Activated naive CD8-positive, alpha-beta T cell treated with anti-CD3 and anti-CD28 coated beads, Interleukin-2, amount 10 ng/mL, durations not matched to agents 7 days and 5 days (primary cell): ENCODE results near the gene MMRN2. TPM values are rescaled to one million over a fixed set of nuclear protein-coding genes. Genes with fewer than 3 reads are reported as not detected.
"Not testable (repeated sequence)": the region's sequence is repeated elsewhere in the genome, so short reads cannot be mapped to it uniquely, and the experiment has no call there.

ENCODE experiments used
- ATAC-seq: fragments of 150-1000 bp; cut with Tn5 transposase; one replicate; pipeline ENCODE4 v1.10.0; 2021; ENCODE audit warnings: low read depth, moderate library complexity
- POLR2A ChIA-PET: fragments of 350-600 bp; sonication (Branson Sonifier 250); formaldehyde crosslinking; loops from one replicate; lab custom pipeline; 2021; ENCODE audit warnings: antibody characterized with exemption; lab: Charles Lee
- DNase-seq: peaks from one replicate; pipeline ENCODE4 v3.0.0; 2021
- H3K27ac Mint-ChIP-seq: one replicate; pipeline ENCODE4 v1.8.0; 2022; ENCODE audit warnings: mild to moderate bottlenecking, mixed read lengths
- H3K27me3 Mint-ChIP-seq: one replicate; pipeline ENCODE4 v1.8.0; 2022; ENCODE audit warnings: mild to moderate bottlenecking, moderate library complexity, mixed read lengths
- H3K36me3 Mint-ChIP-seq: one replicate; pipeline ENCODE4 v1.8.0; 2021; ENCODE audit warnings: mild to moderate bottlenecking, mixed read lengths
- H3K4me1 Mint-ChIP-seq: one replicate; pipeline ENCODE4 v1.8.0; 2021; ENCODE audit warnings: mixed read lengths
- H3K4me3 Mint-ChIP-seq: one replicate; pipeline ENCODE4 v1.8.0; 2022; ENCODE audit warnings: mild to moderate bottlenecking, moderate library complexity, mixed read lengths
- H3K9me3 Mint-ChIP-seq: one replicate; pipeline ENCODE4 v1.8.0; 2021; ENCODE audit warnings: mixed read lengths
- total RNA-seq, 2 experiments: library from RNA; stranded (reverse); gene quantifications; one replicate each; pipeline ENCODE4 v1.2.3, GENCODE V29; 2021

MMRN2 gene, protein sequence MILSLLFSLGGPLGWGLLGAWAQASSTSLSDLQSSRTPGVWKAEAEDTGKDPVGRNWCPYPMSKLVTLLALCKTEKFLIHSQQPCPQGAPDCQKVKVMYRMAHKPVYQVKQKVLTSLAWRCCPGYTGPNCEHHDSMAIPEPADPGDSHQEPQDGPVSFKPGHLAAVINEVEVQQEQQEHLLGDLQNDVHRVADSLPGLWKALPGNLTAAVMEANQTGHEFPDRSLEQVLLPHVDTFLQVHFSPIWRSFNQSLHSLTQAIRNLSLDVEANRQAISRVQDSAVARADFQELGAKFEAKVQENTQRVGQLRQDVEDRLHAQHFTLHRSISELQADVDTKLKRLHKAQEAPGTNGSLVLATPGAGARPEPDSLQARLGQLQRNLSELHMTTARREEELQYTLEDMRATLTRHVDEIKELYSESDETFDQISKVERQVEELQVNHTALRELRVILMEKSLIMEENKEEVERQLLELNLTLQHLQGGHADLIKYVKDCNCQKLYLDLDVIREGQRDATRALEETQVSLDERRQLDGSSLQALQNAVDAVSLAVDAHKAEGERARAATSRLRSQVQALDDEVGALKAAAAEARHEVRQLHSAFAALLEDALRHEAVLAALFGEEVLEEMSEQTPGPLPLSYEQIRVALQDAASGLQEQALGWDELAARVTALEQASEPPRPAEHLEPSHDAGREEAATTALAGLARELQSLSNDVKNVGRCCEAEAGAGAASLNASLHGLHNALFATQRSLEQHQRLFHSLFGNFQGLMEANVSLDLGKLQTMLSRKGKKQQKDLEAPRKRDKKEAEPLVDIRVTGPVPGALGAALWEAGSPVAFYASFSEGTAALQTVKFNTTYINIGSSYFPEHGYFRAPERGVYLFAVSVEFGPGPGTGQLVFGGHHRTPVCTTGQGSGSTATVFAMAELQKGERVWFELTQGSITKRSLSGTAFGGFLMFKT
- total RNA-seq = not detected

DNA sequence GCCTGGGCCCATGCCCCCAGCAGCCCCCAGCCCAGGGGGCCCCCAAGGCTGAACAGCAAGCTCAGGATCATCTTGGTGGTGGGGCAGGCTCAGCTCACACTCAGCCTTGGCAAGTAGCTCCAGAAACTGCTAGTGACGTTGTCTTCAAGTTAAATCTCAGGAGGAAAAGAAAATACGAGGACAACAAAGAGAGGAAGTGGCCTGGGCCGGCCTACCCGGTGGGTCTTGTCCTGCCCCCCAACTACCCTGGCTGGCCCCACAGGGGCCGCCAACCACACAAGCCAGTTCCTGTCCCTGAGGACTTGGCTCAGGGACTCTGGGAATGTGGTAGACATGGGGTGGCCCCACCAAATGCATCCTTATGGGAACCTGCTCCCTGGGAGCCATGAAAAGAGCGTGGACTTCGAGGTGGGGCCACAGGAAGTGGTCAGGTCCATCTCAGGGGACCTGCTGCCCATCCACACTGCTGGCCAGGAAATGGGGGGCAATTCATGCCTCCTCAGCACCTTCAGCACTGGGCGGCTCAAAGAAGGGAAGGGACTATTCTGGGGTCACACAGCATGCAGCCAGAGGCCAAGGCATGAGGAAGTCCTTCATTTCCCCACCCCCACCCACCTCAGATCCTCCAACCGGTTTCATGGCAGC lies at the start of gene MMRN2:
Gene MMRN2, minus strand, starts transcription at position 145 of the 645 bp plus-strand sequence. Its CDS starts 74 bp downstream, at position 71.
- Mint-ChIP-seq H3K9me3 (peaks cover 3% of the 10 kb centered on the region), H3K4me3 (no peak within 1 kb of the TSS), H3K27me3 (no peaks in the 10 kb centered on the region), H3K36me3 (no peaks in the 10 kb centered on the region), H3K4me1 (no peaks in the 10 kb centered on the region), H3K27ac (no peak within 1 kb of the TSS)
- POLR2A ChIA-PET = no interaction called here
- DNase-seq (no peak), ATAC-seq (no peak)

DNA sequence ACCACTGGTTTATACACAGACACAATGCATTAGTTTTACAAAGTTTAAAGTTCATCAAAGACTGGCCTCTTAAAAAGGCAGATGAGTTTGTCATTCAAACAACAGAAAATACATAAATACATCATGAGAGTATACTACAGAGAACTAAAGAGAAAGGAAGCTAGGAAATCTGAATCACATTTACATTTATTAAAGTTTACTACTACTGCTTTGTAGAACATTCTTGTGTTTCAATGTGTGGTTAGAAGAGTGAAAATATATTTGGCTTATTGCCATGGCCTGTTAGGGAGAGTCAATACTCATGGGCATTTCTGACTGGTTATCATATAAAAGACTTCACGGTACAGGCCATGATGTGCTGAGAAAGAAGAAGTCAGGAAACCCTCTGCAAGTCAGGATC lies 49.7 kb upstream of the MMRN2 start:
- POLR2A ChIA-PET, H3K27me3 Mint-ChIP-seq, H3K27ac Mint-ChIP-seq: not testable (repeated sequence)

DNA sequence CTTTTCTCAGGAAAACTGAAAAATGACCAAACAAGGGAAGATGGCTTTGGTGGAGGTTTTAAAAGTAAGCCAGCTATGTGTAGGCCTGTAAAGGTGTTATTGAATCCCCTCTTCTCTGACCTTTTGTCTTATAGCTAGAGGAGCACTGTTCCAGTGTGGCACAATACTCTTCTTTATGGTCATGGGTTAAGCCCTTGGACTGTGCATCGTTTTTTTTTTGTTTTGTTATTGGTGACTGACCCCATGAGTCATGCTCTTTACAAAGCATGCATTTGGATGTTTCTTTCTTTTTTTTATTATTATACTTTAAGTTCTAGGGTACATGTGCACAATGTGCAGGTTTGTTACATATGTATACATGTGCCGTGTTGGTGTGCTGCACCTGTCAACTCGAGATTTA lies 43.1 kb upstream of the MMRN2 start:
- ATAC-seq (no peak), DNase-seq (no peak)
- POLR2A ChIA-PET = no interaction called here
- Mint-ChIP-seq H3K27ac (no peak overlapping the region), H3K4me1 (no peaks in the 10 kb centered on the region), H3K27me3 (peaks cover 5% of the 10 kb centered on the region), H3K9me3 (no peaks in the 10 kb centered on the region), H3K4me3 (no peak overlapping the region), H3K36me3 (no peaks in the 10 kb centered on the region)

More for the DNA sequence above, 49.7 kb upstream of the MMRN2 start:
- H3K9me3 Mint-ChIP-seq, ATAC-seq, H3K4me3 Mint-ChIP-seq, H3K36me3 Mint-ChIP-seq, H3K4me1 Mint-ChIP-seq, DNase-seq: not testable (repeated sequence)

DNA sequence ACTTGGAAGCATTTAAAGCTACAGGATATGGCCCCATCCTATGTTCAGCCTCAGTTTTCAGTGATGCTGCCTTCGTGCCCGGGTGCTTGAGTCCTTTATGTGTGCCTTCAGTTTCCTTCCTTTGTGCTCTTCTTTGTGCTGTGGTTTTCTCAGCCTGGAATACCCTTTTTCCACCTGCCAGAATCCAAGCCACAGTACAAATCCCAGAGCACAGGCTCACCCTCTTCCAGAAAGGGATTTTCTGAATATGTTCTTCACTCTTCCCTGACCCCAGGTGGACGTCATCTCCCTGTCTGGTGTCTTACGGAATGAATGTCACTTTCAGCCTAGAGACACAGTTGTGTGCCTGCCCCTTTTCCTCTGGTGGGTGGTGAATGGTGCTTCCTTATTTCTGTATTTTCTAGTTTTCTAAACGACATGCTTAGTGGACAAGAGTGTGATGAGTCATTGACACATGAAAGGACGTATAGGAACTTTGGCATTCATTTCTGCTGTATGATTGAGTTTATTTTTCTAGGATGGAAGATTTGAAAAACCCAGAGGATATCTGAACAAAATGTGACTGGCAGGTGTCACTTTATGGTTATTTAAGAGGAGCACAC lies 42.5 kb upstream of the MMRN2 start:
- ATAC-seq, POLR2A ChIA-PET, DNase-seq, H3K27me3 Mint-ChIP-seq, H3K9me3 Mint-ChIP-seq, H3K4me3 Mint-ChIP-seq, H3K27ac Mint-ChIP-seq, H3K4me1 Mint-ChIP-seq, H3K36me3 Mint-ChIP-seq: not testable (repeated sequence)

DNA sequence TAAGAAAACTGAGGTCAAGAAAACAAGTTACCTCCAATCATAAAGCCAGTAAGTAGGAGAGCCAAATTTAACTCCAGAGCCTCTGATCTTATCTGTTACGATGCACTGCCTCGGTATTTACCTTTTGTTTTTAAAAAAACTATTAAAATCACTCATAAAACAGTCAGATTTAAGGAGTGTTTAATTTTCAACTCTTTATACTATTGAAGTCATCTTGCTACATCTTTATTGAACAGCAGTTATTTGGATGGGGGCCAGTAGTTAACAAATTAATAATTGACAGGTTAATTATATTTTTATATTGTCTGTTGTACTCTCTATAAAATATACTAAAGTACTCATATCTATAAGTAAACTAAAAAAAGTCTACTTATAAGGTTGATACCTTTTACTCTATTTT lies 35.5 kb upstream of the MMRN2 start:
- ATAC-seq (no peak), DNase-seq (no peak)
- Mint-ChIP-seq H3K27me3 (peaks cover 27% of the 10 kb centered on the region), H3K9me3 (no peaks in the 10 kb centered on the region), H3K4me1 (no peaks in the 10 kb centered on the region), H3K4me3 (no peak overlapping the region), H3K27ac (no peak overlapping the region), H3K36me3 (no peaks in the 10 kb centered on the region)
- POLR2A ChIA-PET = no interaction called here

DNA sequence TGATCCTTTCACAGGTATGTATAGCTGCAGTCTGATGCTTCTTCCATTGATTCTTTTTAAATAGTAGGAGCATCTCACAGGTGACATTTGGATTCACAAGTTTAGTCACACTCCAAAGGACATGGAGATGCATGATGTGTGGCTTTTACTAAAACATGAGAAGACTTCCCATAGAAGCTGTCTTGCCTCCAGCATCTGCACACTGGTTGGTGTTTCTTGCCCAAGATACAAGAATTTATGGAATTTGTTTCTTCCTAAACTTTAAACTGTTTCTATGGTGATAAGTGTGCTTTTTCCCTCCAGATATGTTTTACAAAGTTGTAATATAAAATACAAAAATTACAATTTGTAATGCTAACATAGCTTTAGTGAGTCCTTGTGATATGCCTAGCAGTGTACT lies 35.0 kb upstream of the MMRN2 start:
- no peak for ATAC-seq
- H3K4me1 Mint-ChIP-seq = no peaks in the 10 kb centered on the region
- peaks cover 24% of the 10 kb centered on the region for H3K27me3 Mint-ChIP-seq
- no peak for DNase-seq
- no peaks in the 10 kb centered on the region for H3K36me3 Mint-ChIP-seq
- POLR2A ChIA-PET = no interaction called here
- no peak overlapping the region for H3K4me3 Mint-ChIP-seq
- no peaks in the 10 kb centered on the region for H3K9me3 Mint-ChIP-seq
- no peak overlapping the region for H3K27ac Mint-ChIP-seq

DNA sequence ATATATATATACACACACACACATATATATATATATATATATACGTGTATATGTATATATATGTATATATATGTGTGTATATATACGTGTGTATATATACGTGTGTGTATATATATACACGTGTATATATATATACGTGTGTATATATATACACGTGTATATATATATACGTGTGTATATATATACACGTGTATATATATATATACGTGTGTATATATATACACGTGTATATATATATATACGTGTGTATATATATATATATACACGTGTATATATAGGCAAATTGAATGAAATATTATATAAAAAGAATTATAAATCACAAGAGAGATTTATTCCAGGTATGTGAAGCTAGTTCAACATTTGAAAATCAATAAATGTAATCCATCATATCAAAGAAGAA lies 33.9 kb upstream of the MMRN2 start:
- H3K4me3 Mint-ChIP-seq, H3K27ac Mint-ChIP-seq, ATAC-seq, H3K4me1 Mint-ChIP-seq, DNase-seq, POLR2A ChIA-PET, H3K9me3 Mint-ChIP-seq, H3K36me3 Mint-ChIP-seq: not testable (repeated sequence)
- H3K27me3 Mint-ChIP-seq = peaks cover 22% of the 10 kb centered on the region

DNA sequence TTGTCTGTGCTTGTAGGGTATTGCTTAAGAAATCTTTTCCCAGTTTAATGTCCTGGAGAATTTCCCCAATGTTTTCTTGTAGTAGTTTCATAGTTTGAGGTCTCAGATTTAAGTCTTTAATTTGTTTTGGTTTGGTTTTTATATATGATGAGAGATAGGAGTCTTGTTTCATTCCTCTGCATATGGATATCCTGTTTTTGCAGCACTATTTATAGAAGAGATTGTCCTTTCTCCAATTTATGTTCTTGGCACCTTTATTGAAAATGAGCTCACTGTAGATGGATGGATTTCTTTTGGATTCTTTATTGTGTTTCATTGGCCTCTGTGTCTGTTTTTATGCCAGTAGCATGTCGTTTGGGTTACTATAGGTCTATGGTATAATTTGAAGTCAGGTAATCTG lies 31.1 kb upstream of the MMRN2 start:
- ATAC-seq = no peak
- no peak for DNase-seq
- Mint-ChIP-seq H3K9me3 (no peaks in the 10 kb centered on the region), H3K27me3 (peaks cover 20% of the 10 kb centered on the region), H3K4me3 (no peak overlapping the region), H3K27ac (no peak overlapping the region), H3K36me3 (no peaks in the 10 kb centered on the region), H3K4me1 (no peaks in the 10 kb centered on the region)
- POLR2A ChIA-PET = no interaction called here

DNA sequence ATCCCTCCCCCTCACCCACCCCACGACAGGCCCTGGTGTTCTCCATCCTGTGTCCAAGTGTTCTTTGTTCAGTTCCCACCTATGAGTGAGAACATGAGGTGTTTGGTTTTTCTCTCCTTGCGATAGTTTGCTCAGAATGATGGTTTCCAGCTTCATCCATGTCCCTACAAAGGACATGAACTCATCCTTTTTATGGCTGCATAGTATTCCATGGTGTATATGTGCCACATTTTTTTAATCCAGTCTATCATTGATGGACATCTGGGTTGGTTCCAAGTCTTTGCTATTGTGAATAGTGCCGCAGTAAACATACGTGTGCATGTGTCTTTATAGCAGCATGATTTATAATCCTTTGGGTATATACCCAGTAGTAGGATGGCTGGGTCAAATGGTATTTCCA lies 27.1 kb upstream of the MMRN2 start:
- POLR2A ChIA-PET, H3K36me3 Mint-ChIP-seq, H3K27ac Mint-ChIP-seq, H3K4me3 Mint-ChIP-seq, H3K9me3 Mint-ChIP-seq, DNase-seq, ATAC-seq, H3K4me1 Mint-ChIP-seq: not testable (repeated sequence)
- peaks cover 26% of the 10 kb centered on the region for H3K27me3 Mint-ChIP-seq

DNA sequence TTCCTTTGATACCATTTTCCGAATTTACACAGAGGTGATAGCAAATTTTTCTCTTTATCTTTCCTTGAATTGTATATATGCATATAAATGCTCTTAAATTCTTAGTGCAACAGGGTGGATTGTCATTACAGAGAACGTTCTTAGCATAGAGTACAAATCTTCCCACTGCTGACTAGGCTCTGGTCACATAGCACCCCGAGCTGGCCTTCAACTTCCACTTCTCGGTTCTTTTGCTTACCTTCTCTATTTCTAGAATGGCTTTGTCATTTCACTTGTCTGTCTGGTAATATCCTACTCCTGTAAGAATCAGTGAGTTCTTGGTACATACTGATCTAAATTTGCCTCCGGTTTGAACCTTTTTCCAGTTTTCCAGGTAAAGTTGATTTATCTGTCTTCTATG lies 24.3 kb upstream of the MMRN2 start:
- no peak for DNase-seq
- Mint-ChIP-seq H3K4me1 (no peaks in the 10 kb centered on the region), H3K27me3 (peaks cover 21% of the 10 kb centered on the region), H3K4me3 (no peak overlapping the region), H3K27ac (no peak overlapping the region), H3K9me3 (no peaks in the 10 kb centered on the region), H3K36me3 (no peaks in the 10 kb centered on the region)
- no peak for ATAC-seq
- POLR2A ChIA-PET = no interaction called here

DNA sequence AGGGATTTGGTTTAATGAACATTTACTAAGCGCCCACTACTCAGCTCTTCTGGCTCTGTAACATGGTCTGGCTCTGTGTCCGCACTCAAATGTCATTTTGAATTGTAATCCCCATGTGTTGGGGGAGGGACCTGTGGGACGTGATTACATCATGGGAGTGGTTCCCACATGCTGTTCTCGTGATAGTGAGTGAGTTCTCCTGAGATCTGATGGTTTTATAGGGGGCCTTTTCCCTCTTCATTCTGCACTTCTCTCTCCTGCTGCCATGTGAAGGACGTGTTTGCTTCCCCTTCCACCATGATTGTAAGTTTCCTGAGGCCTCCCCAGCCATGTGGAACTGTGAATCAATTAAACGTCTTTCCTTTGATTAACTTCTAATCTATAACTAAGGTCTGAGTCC lies 23.6 kb upstream of the MMRN2 start:
- POLR2A ChIA-PET, H3K27ac Mint-ChIP-seq, H3K36me3 Mint-ChIP-seq, H3K4me3 Mint-ChIP-seq, DNase-seq, ATAC-seq, H3K9me3 Mint-ChIP-seq, H3K4me1 Mint-ChIP-seq: not testable (repeated sequence)
- H3K27me3 Mint-ChIP-seq = peaks cover 21% of the 10 kb centered on the region

DNA sequence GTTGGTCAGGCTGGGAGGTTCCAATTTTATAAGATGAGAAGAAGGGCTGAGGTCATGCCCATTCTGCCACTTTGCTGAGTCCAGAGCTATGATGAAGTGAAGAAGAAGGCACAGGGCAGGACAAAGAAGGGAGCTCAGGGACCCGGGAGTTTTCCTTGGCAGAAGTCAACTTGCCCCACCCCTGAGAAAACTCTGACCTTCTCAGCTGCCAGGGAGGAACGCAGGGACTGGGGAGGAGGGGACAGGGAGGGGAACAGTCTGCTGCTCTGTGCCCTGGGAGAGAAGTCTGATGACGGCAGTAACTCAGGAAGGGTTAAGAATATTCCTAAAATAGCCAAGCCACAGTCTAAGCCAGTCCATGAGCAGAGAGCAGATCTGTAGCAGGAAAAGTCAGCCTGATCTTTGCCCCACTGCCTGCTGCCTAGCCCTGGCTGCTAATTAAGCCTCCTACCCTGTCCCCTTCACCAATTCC lies 22.6 kb upstream of the MMRN2 start:
- ATAC-seq = no peak
- H3K9me3 Mint-ChIP-seq = no peaks in the 10 kb centered on the region
- POLR2A ChIA-PET = no interaction called here
- DNase-seq = no peak
- no peak overlapping the region for H3K4me3 Mint-ChIP-seq
- peaks cover 21% of the 10 kb centered on the region for H3K27me3 Mint-ChIP-seq
- no peaks in the 10 kb centered on the region for H3K4me1 Mint-ChIP-seq
- no peak overlapping the region for H3K27ac Mint-ChIP-seq
- H3K36me3 Mint-ChIP-seq = no peaks in the 10 kb centered on the region

DNA sequence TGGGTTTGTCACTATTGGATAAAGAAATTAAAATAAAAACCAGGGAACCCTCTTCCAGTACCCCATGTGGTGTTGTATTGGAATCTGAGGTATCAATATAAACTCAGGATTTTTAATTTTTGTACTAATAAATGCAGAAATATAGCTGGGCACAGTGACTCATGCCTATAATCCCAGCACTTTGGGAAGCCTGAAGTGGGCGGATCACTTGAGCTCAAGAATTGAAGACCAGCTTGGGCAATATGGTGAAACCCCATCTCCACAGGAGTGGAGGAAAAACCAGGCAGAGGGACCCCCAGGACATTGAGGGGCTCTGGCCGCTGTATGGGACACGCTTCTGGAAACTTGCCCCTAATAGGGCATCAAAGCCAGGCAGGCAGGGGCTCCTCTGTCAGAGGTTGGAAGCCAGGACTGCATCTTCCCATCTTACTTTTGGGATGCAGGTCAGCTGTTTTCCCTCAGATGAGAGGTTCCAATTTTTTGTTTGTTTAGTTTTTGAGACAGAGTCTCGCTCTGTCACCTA lies 21.9 kb upstream of the MMRN2 start:
- no peaks in the 10 kb centered on the region for H3K4me1 Mint-ChIP-seq
- H3K36me3 Mint-ChIP-seq = no peaks in the 10 kb centered on the region
- no peak overlapping the region for H3K27ac Mint-ChIP-seq
- no peaks in the 10 kb centered on the region for H3K9me3 Mint-ChIP-seq
- ATAC-seq = no peak
- POLR2A ChIA-PET = no interaction called here
- H3K27me3 Mint-ChIP-seq = peaks cover 21% of the 10 kb centered on the region
- no peak overlapping the region for H3K4me3 Mint-ChIP-seq
- DNase-seq = no peak
